BE2C (cell line): ENCODE data around the gene SMIM5.
A peak's percentile ranks its signal among the peaks of the same experiment; 100 is the strongest.

Source experiments
- DNase-seq: peaks from one replicate; pipeline ENCODE4 v3.0.0-alpha.2; 2020
- H3K27me3 ChIP-seq: fragments of 250-450 bp; sonication (Bioruptor Pico); 2 replicates; pipeline ENCODE4 v1.5.1; 2020; ENCODE audit warnings: mild to moderate bottlenecking
- H3K36me3 ChIP-seq: fragments of 250-450 bp; sonication (Bioruptor Pico); 2 replicates; pipeline ENCODE4 v1.5.1; 2020; ENCODE audit warnings: mild to moderate bottlenecking
- H3K4me1 ChIP-seq: fragments of 250-450 bp; sonication (Bioruptor Pico); 2 replicates; pipeline ENCODE4 v1.5.1; 2020
- H3K4me3 ChIP-seq: 2 replicates; pipeline ENCODE4 v1.5.1; 2011; ENCODE audit warnings: low read depth, low read length
- H3K9me3 ChIP-seq: fragments of 250-450 bp; sonication (Bioruptor Pico); 2 replicates; pipeline ENCODE4 v1.5.1; 2020
- CTCF ChIP-seq: IDR thresholded peaks from 2 replicates; pipeline ENCODE4 v1.5.1; 2012; ENCODE audit warnings: mild to moderate bottlenecking, low read depth, low read length

The SMIM5 gene

GRCh38 chr17:75652341-75652740 is 19.1 kb downstream of the SMIM5 start:
- Histone ChIP-seq H3K4me3 (no peak overlapping the region), H3K9me3 (no peaks in the 10 kb centered on the region), H3K27me3 (no peaks in the 10 kb centered on the region), H3K36me3 (peaks cover 5% of the 10 kb centered on the region), H3K4me1 (no peaks in the 10 kb centered on the region)
- no peak for TF ChIP-seq CTCF
- no peak for DNase-seq

GRCh38 chr17:75652934-75653549 is 19.8 kb downstream of the SMIM5 start:
- peak; percentile 66 for DNase-seq
- Histone ChIP-seq H3K4me1 (no peaks in the 10 kb centered on the region), H3K4me3 (no peak overlapping the region), H3K27me3 (no peaks in the 10 kb centered on the region), H3K9me3 (no peaks in the 10 kb centered on the region), H3K36me3 (peaks cover 5% of the 10 kb centered on the region)
- peak; percentile 93 for TF ChIP-seq CTCF

GRCh38 chr17:75654176-75654575 is 20.9 kb downstream of the SMIM5 start:
- peak; percentile 37 for TF ChIP-seq CTCF
- DNase-seq, result no peak
- no peaks in the 10 kb centered on the region for H3K4me1 ChIP-seq
- no peaks in the 10 kb centered on the region for H3K27me3 ChIP-seq
- H3K36me3 ChIP-seq, result peaks cover 5% of the 10 kb centered on the region
- H3K4me3 ChIP-seq, result no peak overlapping the region
- H3K9me3 ChIP-seq, result no peaks in the 10 kb centered on the region

GRCh38 chr17:75658237-75658636 is 25.0 kb downstream of the SMIM5 start:
- no peak for TF ChIP-seq CTCF
- no peaks in the 10 kb centered on the region for H3K9me3 ChIP-seq
- H3K4me3 ChIP-seq, result no peak overlapping the region
- H3K36me3 ChIP-seq, result no peaks in the 10 kb centered on the region; the same call in 1 of the 2 replicates
- no peaks in the 10 kb centered on the region for H3K27me3 ChIP-seq
- H3K4me1 ChIP-seq, result no peaks in the 10 kb centered on the region
- no peak for DNase-seq

- Histone ChIP-seq H3K36me3 (no peaks in the 10 kb centered on the region; the same call in 1 of the 2 replicates), H3K27me3 (no peaks in the 10 kb centered on the region), H3K9me3 (no peaks in the 10 kb centered on the region), H3K4me3 (no peak overlapping the region), H3K4me1 (no peaks in the 10 kb centered on the region)
- no peak for TF ChIP-seq CTCF
- no peak for DNase-seq
Observed at GRCh38 chr17:75661531-75661930, 28.3 kb downstream of the SMIM5 start.

GRCh38 chr17:75662511-75662910 is 29.3 kb downstream of the SMIM5 start:
- H3K4me1 ChIP-seq, result no peaks in the 10 kb centered on the region
- DNase-seq, result no peak
- H3K4me3 ChIP-seq, result no peak overlapping the region
- no peaks in the 10 kb centered on the region; the same call in 1 of the 2 replicates for H3K36me3 ChIP-seq
- TF ChIP-seq CTCF, result no peak
- H3K27me3 ChIP-seq, result no peaks in the 10 kb centered on the region
- no peaks in the 10 kb centered on the region for H3K9me3 ChIP-seq
